WI38 (cell line): Measurements from ENCODE around the gene CAMK2A.

Experiments
- H3K4me3 ChIP-seq: 2 replicates; pipeline ENCODE4 v1.5.1; 2011; ENCODE audit warnings: low read depth, mild to moderate bottlenecking, control low read depth, low read length
- CTCF ChIP-seq: IDR thresholded peaks from 2 replicates; pipeline ENCODE4 v1.5.1; 2012; ENCODE audit warnings: low read depth, mild to moderate bottlenecking, control low read depth, low read length

CAMK2A gene

GRCh38 chr5:150204590-150204960 is 85.0 kb downstream of the CAMK2A start:
- no peak for TF ChIP-seq CTCF
- H3K4me3 ChIP-seq, result no peak overlapping the region

GRCh38 chr5:150203832-150204589 is 85.6 kb downstream of the CAMK2A start:
- no peak overlapping the region for H3K4me3 ChIP-seq
- TF ChIP-seq CTCF, result no peak

DNA sequence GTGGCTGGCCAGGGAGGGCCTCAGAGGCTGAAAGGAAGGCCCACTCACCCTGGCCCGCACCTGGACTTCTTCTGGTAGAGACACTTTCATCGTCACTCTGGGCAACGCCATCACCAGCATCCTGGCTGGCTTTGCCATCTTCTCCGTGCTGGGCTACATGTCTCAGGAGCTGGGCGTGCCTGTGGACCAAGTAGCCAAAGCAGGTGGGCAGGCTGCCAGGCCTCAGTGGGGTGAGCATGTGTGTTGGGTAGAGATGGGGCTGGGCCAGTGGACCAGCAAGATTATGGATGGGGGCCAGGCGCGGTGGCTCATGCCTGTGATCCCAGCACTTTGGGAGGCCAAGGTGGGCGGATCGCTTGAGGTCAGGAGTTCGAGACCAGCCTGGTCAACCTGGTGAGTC is 87.1 kb downstream of the CAMK2A start:
- no peak for TF ChIP-seq CTCF
- no peak overlapping the region for H3K4me3 ChIP-seq

DNA sequence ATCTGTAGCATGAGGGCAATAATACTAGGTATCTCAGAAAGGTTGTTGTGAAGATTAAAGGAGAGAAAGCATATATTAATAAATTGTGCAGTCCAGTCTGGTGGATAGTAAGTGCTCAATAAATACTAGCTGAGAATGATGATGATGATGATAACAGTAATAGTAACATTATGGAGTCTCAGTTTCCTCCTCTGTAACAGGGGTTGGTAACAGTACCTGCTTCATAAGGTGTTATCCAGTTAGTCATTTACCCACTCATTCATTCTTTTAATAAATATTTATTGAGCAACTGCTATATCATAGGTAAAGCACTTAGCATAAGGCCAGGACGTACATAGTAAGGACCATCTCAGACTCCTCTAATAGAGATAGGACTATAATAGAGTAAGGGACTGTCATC is 92.1 kb downstream of the CAMK2A start:
- H3K4me3 ChIP-seq, result no peak overlapping the region
- no peak for TF ChIP-seq CTCF

DNA sequence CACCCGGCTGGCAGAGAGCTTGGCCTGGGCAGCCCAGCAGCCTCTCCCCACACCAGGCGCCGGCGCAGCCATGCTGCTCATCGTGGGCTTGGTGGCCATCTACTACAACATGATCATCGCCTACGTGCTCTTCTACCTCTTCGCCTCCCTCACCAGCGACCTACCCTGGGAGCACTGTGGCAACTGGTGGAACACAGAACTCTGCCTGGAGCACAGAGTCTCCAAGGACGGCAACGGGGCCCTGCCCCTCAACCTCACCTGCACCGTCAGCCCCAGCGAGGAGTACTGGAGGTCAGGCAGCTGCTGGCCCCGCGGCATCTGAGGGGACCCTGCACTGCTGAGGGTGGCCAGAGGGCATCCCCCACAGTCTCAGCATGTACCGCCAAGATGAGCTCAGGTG is 92.6 kb downstream of the CAMK2A start:
- no peak for TF ChIP-seq CTCF
- no peak overlapping the region for H3K4me3 ChIP-seq

DNA sequence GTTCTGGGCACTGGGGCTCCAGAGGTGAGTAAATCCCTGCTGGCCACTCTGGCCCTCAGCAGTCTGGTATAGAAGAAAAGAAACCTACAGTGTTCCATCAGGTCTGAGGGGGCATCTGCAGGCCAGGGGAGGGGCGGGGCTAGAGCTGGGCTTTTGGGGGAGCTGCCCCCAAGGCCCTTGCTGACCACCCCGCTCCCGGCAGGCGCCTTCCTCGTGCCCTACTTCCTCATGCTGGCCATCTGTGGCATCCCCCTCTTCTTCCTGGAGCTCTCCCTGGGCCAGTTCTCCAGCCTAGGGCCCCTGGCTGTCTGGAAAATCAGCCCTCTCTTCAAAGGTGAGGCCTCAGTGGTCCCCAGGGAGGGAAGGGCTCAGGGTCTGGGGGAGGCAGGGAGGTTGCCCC is 93.1 kb downstream of the CAMK2A start:
- no peak for TF ChIP-seq CTCF
- no peak overlapping the region for H3K4me3 ChIP-seq

DNA sequence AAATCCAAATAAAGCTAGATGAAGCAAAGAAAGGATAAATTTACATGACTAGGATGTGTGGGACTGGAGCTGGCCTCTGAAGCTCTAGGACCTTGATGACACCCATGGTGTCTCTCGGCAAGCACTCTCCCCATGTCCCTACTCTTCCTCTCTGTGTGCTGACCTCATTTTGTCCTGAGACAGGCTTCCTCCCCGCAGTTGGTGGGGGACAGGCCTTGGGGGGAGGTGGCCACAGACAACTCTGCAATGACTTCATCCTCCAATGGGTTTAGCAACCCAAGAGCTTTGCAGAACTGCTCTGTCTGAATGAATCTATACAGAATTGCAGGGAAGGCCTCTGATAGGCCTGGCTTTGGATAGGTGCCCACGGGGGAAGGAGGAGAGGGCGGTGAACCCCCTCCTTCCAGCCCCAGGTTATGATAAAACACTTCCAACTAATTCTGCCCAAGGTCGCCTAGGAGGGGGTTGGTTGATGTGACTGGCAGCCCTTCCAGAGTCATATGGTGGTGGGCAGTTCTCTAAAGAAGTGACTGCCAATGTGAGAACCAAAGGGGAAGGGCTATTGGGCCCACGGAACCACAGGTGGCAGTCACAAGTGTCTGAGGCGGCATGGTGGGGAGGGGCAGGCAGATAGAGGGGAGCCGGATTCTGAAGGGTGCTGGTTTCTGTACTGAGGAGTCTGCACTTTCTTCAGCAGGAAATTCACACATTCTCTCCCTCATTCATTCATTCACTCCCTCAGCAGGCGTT is 93.7 kb downstream of the CAMK2A start:
- no peak overlapping the region for H3K4me3 ChIP-seq
- TF ChIP-seq CTCF, result no peak
